K562 (cell line): ENCODE data around the gene PGRMC2. TPM values are rescaled to one million over a fixed set of nuclear protein-coding genes. Genes with fewer than 3 reads are reported as not detected.
A peak's percentile ranks its signal among the peaks of the same experiment; 100 is the strongest.

ENCODE experiments used
- ATAC-seq: fragments of 200-7000 bp; cut with Tn5 transposase; 3 replicates; pipeline ENCODE4 v1.9.1; 2020; ENCODE audit warnings: moderate library complexity
- BruUV-seq: library from RNA; stranded (reverse); fragments of 400-500 nt; replicated peaks from 2 replicates; lab custom pipeline; 2021; lab: Mats Ljungman, UMichigan
- CTCF ChIA-PET: fragments of 300-600 bp; formaldehyde crosslinking; extraction: SDS; loops from one replicate; lab custom pipeline; 2021; ENCODE audit warnings: low intra/inter-chr PET ratio; lab: Yijun Ruan, JAX
- POLR2A ChIA-PET: fragments of 300-600, 350-650 bp; sonication (Branson Sonifier 250); formaldehyde crosslinking; extraction: SDS; loops from one replicate; lab custom pipeline; 2021; ENCODE audit warnings: antibody characterized with exemption, inconsistent platforms; lab: Yijun Ruan, JAX
- DNase-seq, 4 experiments: peaks; one replicate each; pipeline versions ENCODE4 v3.0.0 to v3.0.0-alpha.2; 2011 to 2018; ENCODE audit warnings: low spot score in 3 of 4, mixed read lengths in 3 of 4; ENCODE audit errors: extremely low read depth in 1 of 4
- FAIRE-seq: peaks from 2 replicates; lab custom pipeline; 2011; peaks lifted over from hg19 to GRCh38; lab: Jason Lieb, UNC
- H2AFZ ChIP-seq: 2 replicates; pipeline ENCODE4 v1.6.0; 2011; ENCODE audit warnings: low read depth, low read length, control low read depth, inconsistent platforms
- H3K27ac ChIP-seq: fragments of 200-600 bp; 3 replicates; pipeline ENCODE4 v1.8.0; 2011; ENCODE audit warnings: low read depth, mild to moderate bottlenecking, control low read depth, inconsistent platforms, low read length, moderate library complexity, mixed read lengths; ENCODE audit errors: extremely low read depth
- H3K27me3 ChIP-seq, 2 experiments: fragments of 300-600 bp in 1 of 2; 2 replicates in 1 of 2; 3 replicates in 1 of 2; pipeline versions ENCODE4 v1.6.0 to v1.8.0; 2011; ENCODE audit warnings: inconsistent platforms in 2 of 2, low read length in 2 of 2, mild to moderate bottlenecking in 1 of 2, mixed read lengths in 1 of 2, moderate library complexity in 1 of 2; ENCODE audit not compliant: control insufficient read depth in 2 of 2, insufficient read depth in 2 of 2
- H3K36me3 ChIP-seq: fragments of 300-600 bp; 3 replicates; pipeline ENCODE4 v1.8.0; 2011; ENCODE audit warnings: mild to moderate bottlenecking, low read length, inconsistent platforms; ENCODE audit not compliant: control insufficient read depth, insufficient read depth
- H3K4me1 ChIP-seq, 2 experiments: fragments of 200-600 bp in 1 of 2; replicated peaks in 1 of 2; 2 replicates in 1 of 2; 3 replicates in 1 of 2; pipeline versions ENCODE4 v1.5.1 to v1.8.0; 2011; ENCODE audit warnings: inconsistent platforms in 2 of 2, low read length in 2 of 2, mild to moderate bottlenecking in 1 of 2, mixed read lengths in 1 of 2, moderate library complexity in 1 of 2; ENCODE audit not compliant: control insufficient read depth in 2 of 2, insufficient read depth in 2 of 2
- H3K4me2 ChIP-seq: 2 replicates; pipeline ENCODE4 v1.6.1; 2011; ENCODE audit warnings: low read length, control low read depth, inconsistent platforms, mixed read lengths; ENCODE audit not compliant: insufficient read depth
- H3K4me3 ChIP-seq: fragments of 200-600 bp; sonication (generic), shearing (Covaris generic); 2 replicates; pipeline ENCODE4 v1.5.1; 2016; ENCODE audit warnings: control low read depth, inconsistent platforms
- H3K79me2 ChIP-seq: fragments of 200-600 bp; 3 replicates; pipeline ENCODE4 v1.8.0; 2011; ENCODE audit warnings: low read length, inconsistent platforms; ENCODE audit not compliant: control insufficient read depth, insufficient read depth
- H3K9ac ChIP-seq, 2 experiments: 2 replicates each; pipeline versions ENCODE4 v1.6.0 to v1.6.1; 2011; ENCODE audit warnings: low read depth in 2 of 2, low read length in 2 of 2, control low read depth in 1 of 2, inconsistent platforms in 1 of 2, mild to moderate bottlenecking in 1 of 2, mixed read lengths in 1 of 2; ENCODE audit not compliant: insufficient read depth in 1 of 2
- H3K9me1 ChIP-seq: one replicate; pipeline ENCODE4 v1.6.0; 2011; ENCODE audit warnings: inconsistent platforms, mild to moderate bottlenecking, low read length, moderate library complexity; ENCODE audit not compliant: control insufficient read depth, insufficient read depth
- H3K9me3 ChIP-seq: replicated peaks from 2 replicates; pipeline ENCODE4 v1.5.1; 2011; ENCODE audit warnings: low read depth, low read length, inconsistent platforms; ENCODE audit not compliant: control insufficient read depth, insufficient read depth
- H4K20me1 ChIP-seq: replicated peaks from 2 replicates; pipeline ENCODE4 v1.6.1; 2011; ENCODE audit warnings: low read length, inconsistent platforms, mixed read lengths; ENCODE audit not compliant: control insufficient read depth, insufficient read depth
- EHMT2 ChIP-seq: fragments of 450-650 bp; IDR thresholded peaks from 2 replicates; pipeline ENCODE4 v1.6.1; 2018; ENCODE audit warnings: antibody characterized with exemption
- PTRF ChIP-seq: fragments of 450-650 bp; IDR thresholded peaks from 2 replicates; pipeline ENCODE4 v1.6.1; 2016; ENCODE audit warnings: mild to moderate bottlenecking, missing genetic modification characterization, missing compliant biosample characterization
- ZNF384 ChIP-seq: IDR thresholded peaks from 2 replicates; pipeline ENCODE4 v1.6.1; 2012; ENCODE audit warnings: low read depth, low read length, improper control_type of control experiment
- ZNF592 ChIP-seq: fragments of 450-650 bp; IDR thresholded peaks from 2 replicates; pipeline ENCODE4 v1.6.1; 2017; ENCODE audit warnings: antibody characterized with exemption, mild to moderate bottlenecking
- WGBS: fragments of 100-300 bp; shearing (Covaris generic); methylation state at CpG from one replicate; pipeline ENCODE4 v1.1.6; 2016; ENCODE audit warnings: low coverage, mixed read lengths; ENCODE audit not compliant: insufficient coverage; ENCODE audit errors: missing lambda C conversion rate; 5-methylcytosine and 5-hydroxymethylcytosine counted together
- in situ Hi-C: fragments of 300-500 bp; cut with MboI; formaldehyde crosslinking; loops from 4 replicates; pipeline ENCODE4 v1.15.0; 2018; ENCODE audit warnings: inconsistent platforms, mixed read lengths
- intact Hi-C: fragments of 100-400 bp; cut with micrococcal nuclease; formaldehyde crosslinking; loops from 2 replicates; pipeline ENCODE4 v1.14.2; 2022
- polyA plus RNA-seq, 8 experiments: library from polyadenylated mRNA; depleted of rRNA in 4 of 8; stranded (reverse) in 5 of 8; unstranded in 3 of 8; fragments of >200 nt; fragmentation: Nextera tagmentation in 2 of 8; fragmentation: Illumina TruSeq in 1 of 8; extraction: Ambion mirVana in 2 of 8; extraction: Trizol in 1 of 8; gene quantifications; 2 replicates each; pipeline versions ENCODE4 v1.2.1 to v1.2.3, GENCODE V29; 2011 to 2014; ENCODE audit warnings: inconsistent platforms in 1 of 8, missing spikeins in 1 of 8
- total RNA-seq, 7 experiments: library from RNA; depleted of rRNA in 6 of 7; stranded (reverse); fragments of >200 nt in 6 of 7; fragmentation: Illumina TruSeq in 2 of 7; extraction: Trizol in 2 of 7; gene quantifications; 2 replicates each; pipeline versions ENCODE4 v1.2.1 to v1.2.3, GENCODE V29; 2011 to 2021; ENCODE audit warnings: low replicate concordance in 1 of 7

PGRMC2 gene
- total and polyA plus RNA-seq, 9 of the 15 experiments (the other 6 are each of a cell fraction or from before 2014, with no cell fraction given): 12.4 to 81.3 (median 22.7) TPM

GRCh38 chr4:128323401-128323800, 35.8 kb upstream of the PGRMC2 start:
- Histone ChIP-seq H3K4me2 (no peak overlapping the region), H3K27ac (no peak overlapping the region), H3K9me1 (no peaks in the 10 kb centered on the region), H2AFZ (no peak overlapping the region), H3K36me3 (no peaks in the 10 kb centered on the region), H3K4me1 (peaks cover 6 to 19% of the 10 kb centered on the region in 2 experiments; a peak in 4 of 5 replicates), H4K20me1 (no peaks in the 10 kb centered on the region), H3K27me3 (no peaks in the 10 kb centered on the region), H3K4me3 (no peak overlapping the region), H3K9ac (no peak overlapping the region), H3K79me2 (no peaks in the 10 kb centered on the region), H3K9me3 (no peaks in the 10 kb centered on the region)
- POLR2A ChIA-PET: no interaction called here
- intact Hi-C loops (no loop called here), in situ Hi-C loops (no loop called here)
- peak; percentile 43; the same call in 1 of the 2 replicates for TF ChIP-seq PTRF (tag)
- 0 out of 2 replicates have a peak, but pooled peaks have one; percentile 19 for TF ChIP-seq ZNF592
- no peak for TF ChIP-seq EHMT2
- TF ChIP-seq ZNF384: no peak
- DNase-seq: no peak
- BruUV-seq: no TSS peak
- no peak for ATAC-seq
- FAIRE-seq: no peak
- CTCF ChIA-PET: interaction anchor here (0.6 kb wide), 1 partner anchor 491 kb away, joined by 3 read pairs; no protein-coding TSS in a partner anchor
- WGBS: 33% methylated on average over 1 of the region's 1 CpG
